ENCODE results near the gene DLEU7.

DLEU7 gene

DNA sequence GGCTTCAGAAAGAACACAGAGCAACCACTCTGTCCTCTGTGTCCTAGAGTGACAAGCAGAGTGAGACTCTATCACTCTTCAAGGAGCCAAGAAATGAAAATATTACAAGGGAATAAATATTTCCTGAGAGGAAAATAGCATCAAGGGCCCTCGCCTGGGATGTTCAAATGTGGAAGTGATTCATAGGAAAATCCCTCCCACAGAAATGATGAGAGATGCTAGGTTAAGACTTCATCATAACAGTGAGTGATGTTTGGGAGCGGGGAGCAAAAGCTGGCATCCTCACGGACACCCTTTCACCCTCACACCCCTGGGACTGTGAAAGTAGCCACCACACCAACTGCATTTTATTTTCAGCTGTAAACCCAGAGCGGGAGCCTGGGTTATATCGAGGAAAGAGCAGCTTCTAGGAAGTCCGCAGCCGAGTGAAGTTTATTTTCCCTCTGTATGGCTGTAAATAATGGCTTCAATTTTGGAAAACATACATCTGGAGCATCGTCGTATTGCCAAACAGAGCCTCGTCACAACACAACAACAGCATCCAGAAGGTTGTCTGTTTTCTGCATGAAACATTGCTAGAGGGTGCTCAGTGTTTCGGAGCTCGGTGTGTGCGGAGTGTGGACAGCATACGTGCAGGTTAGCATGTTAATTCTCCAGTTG is 54.8 kb downstream of the DLEU7 start:
- in situ Hi-C loops (cut with HindIII; ENCODE audit: low sequenced_read_pairs), result no loop called here
- no peak overlapping the region for H3K4me3 ChIP-seq (ENCODE audit: low read depth, low read length)
- DNase-seq (ENCODE audit: low read depth, low spot score), result no peak
- TF ChIP-seq CTCF (IDR thresholded peaks at IDR 0.05; ENCODE audit: low read depth, low read length), result no peak

DNA sequence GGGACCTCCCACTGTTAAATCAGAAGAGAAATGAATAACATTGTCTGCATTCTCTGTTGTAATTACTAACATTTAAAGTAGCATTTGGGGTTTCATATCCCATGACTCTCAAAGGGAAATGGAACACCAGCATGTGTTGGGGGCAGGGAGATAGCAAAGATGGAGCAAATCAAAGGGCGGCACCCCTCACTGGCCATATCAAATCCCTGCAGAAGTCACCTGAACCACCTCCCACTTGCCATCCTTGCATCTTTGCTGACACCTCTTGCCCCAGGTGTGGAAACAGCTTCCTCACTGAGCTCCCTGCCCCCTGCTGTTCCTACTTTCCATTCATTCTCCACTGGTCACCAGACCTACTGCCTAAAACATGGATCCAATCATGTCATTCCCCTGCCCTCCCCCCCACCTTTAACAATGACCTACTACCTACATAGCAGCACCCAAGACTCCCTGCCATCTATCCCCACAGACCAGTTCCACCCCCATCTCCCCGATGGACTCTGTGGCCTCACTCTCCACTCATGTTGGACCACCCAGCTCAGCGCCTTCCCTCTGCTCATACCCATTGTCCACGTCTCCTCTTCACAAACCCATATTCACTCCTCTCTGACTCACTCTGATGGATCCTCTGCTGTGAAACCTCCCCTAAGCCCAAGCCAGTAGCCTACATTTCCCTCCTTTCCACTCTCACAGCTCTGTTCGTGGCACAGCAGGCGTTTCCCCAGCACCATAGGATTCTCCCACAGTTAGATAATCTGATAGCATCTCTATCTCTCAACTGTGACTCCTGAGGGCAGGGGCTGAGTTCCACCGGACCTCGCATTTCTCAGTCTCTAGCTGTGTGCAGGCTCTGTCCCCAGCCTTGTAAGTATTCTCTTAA is 55.9 kb downstream of the DLEU7 start:
- DNase-seq (ENCODE audit: low read depth, low spot score), result no peak
- H3K4me3 ChIP-seq (ENCODE audit: low read depth, low read length), result no peak overlapping the region
- TF ChIP-seq CTCF (IDR thresholded peaks at IDR 0.05; ENCODE audit: low read depth, low read length), result no peak
- in situ Hi-C loops (cut with HindIII; ENCODE audit: low sequenced_read_pairs), result no loop called here

- in situ Hi-C loops (cut with HindIII; ENCODE audit: low sequenced_read_pairs), result no loop called here
- no peak overlapping the region for H3K4me3 ChIP-seq (ENCODE audit: low read depth, low read length)
- no peak for TF ChIP-seq CTCF (IDR thresholded peaks at IDR 0.05; ENCODE audit: low read depth, low read length)
- no peak for DNase-seq (ENCODE audit: low read depth, low spot score)
Measured at GRCh38 chr13:50783717-50784290, 59.7 kb downstream of the DLEU7 start.

- in situ Hi-C loops (cut with HindIII; ENCODE audit: low sequenced_read_pairs), result no loop called here
- no peak for TF ChIP-seq CTCF (IDR thresholded peaks at IDR 0.05; ENCODE audit: low read depth, low read length)
- DNase-seq (ENCODE audit: low read depth, low spot score), result no peak
- no peak overlapping the region for H3K4me3 ChIP-seq (ENCODE audit: low read depth, low read length)
Measured at GRCh38 chr13:50783066-50783465, 60.4 kb downstream of the DLEU7 start.

DNA sequence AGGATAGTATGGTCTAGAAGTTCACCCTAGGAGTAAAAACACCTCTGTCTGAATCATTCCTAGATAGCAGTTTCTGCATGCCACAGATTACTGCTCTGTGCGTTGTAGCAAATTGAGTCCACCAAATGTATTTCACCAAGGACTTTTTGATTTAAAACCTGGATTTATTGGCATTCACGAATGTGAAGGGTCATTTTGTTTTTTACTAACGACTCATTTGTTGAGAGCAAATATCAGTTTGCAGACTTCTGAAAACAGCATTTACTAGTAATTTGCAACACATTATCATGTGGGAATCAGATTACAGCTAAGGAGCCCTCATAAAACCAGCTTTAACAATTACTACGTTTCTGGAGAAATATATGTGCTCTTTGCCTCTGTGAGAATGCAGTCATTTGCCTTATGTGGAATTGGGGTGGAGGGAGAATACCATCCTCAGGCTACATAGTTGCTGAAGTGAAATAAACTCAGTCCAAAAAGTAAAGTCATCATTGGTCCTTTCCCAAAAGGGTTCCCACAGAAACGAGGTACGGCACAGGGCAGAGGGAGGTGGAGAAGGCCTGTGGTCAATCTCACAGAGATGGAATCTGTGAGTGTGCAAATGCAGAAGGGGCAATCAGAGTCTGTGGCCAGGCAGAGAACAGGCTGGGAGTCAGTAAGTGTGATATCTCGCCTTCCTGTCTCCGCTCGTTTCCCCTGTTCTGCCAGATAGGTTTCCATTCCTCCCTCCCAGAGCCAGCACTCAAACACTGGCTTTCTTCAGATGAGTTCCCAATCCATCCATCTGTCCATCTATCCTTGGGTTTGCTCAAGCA is 63.1 kb downstream of the DLEU7 start:
- no peak for TF ChIP-seq CTCF (IDR thresholded peaks at IDR 0.05; ENCODE audit: low read depth, low read length)
- DNase-seq (ENCODE audit: low read depth, low spot score), result no peak
- in situ Hi-C loops (cut with HindIII; ENCODE audit: low sequenced_read_pairs), result no loop called here
- H3K4me3 ChIP-seq (ENCODE audit: low read depth, low read length), result no peak overlapping the region

Data from astrocyte of the spinal cord (primary cell).